Left lung (tissue), 10 donors: ENCODE data around the gene ADGRG6. TPM values are rescaled to one million over a fixed set of nuclear protein-coding genes. Genes with fewer than 3 reads are reported as not detected.
"Not testable (repeated sequence)": the region's sequence is repeated elsewhere in the genome, so short reads cannot be mapped to it uniquely, and the experiment has no call there.

Experiments
- ATAC-seq: fragments of 200-7000 bp; cut with Tn5 transposase; one replicate; pipeline ENCODE4 v1.9.1; 2020; ENCODE audit warnings: moderate library complexity
- DNase-seq, 4 donors: peaks; one replicate each; pipeline ENCODE4 v3.0.0-alpha.2; 2013 to 2020
- H3K27ac ChIP-seq, 2 donors: fragments of 200-600 bp; sonication (generic) in 1 of 2; one replicate each; pipeline versions ENCODE4 v1.5.0 to v1.8.0; 2020 to 2021
- H3K27me3 ChIP-seq, 2 donors: fragments of 200-600 bp; sonication (generic) in 1 of 2; one replicate each; pipeline versions ENCODE4 v1.5.0 to v1.8.0; 2020 to 2021
- H3K36me3 ChIP-seq, 2 donors: fragments of 200-600 bp; sonication (generic) in 1 of 2; one replicate each; pipeline versions ENCODE4 v1.5.0 to v1.8.0; 2020 to 2021
- H3K4me1 ChIP-seq, 2 donors: fragments of 200-600 bp; one replicate each; pipeline ENCODE4 v1.8.0; 2021
- H3K4me3 ChIP-seq, 2 donors: fragments of 200-600 bp; sonication (generic) in 1 of 2; one replicate each; pipeline versions ENCODE4 v1.5.0 to v1.8.0; 2020 to 2021; ENCODE audit warnings: mild to moderate bottlenecking in 1 of 2
- H3K9me3 ChIP-seq, 2 donors: fragments of 200-600 bp; sonication (generic) in 1 of 2; one replicate each; pipeline versions ENCODE4 v1.5.0 to v1.8.0; 2020 to 2021
- CTCF ChIP-seq, 2 donors: fragments of 200-600 bp; sonication (generic) in 1 of 2; IDR thresholded peaks; one replicate each; pipeline versions ENCODE4 v1.5.0 to v1.8.0; 2021; ENCODE audit warnings: antibody characterized with exemption in 2 of 2
- intact Hi-C, 2 donors: fragments of 100-400 bp; cut with DNase I; formaldehyde crosslinking; loops; one replicate each; pipeline versions ENCODE4 v1.11.2 to v1.14.2; 2022
- polyA plus RNA-seq, 6 donors: library from polyadenylated mRNA; unstranded; fragments of 120-200 nt; gene quantifications; one replicate each; pipeline ENCODE4 v1.2.1, GENCODE V29; 2013; ENCODE audit not compliant: insufficient read length in 6 of 6
- total RNA-seq, 2 donors: library from RNA; stranded (reverse); fragmentation: NEBNext Ultra II Directional; extraction: Animal tissue kit (Norgen Biotek cat#: 25700); gene quantifications; one replicate each; pipeline ENCODE4 v1.2.1, GENCODE V29; 2021
- donor health status: DM: no; HTN: yes; CAD: no.
- donor health status: DM: no; HTN: no; CAD: no.

Gene ADGRG6
- total and polyA plus RNA-seq, 8 donors = 34.2 to 160 (median 137) TPM

- H3K9me3 ChIP-seq = no peaks in the 10 kb centered on the region
- DNase-seq (no peak), ATAC-seq (no peak)
- H3K4me1 ChIP-seq = no peaks in the 10 kb centered on the region
- H3K4me3 ChIP-seq = no peak overlapping the region
- no peaks in the 10 kb centered on the region for H3K36me3 ChIP-seq
- H3K27me3 ChIP-seq = no peaks in the 10 kb centered on the region
- no peak for TF ChIP-seq CTCF (IDR thresholded peaks at IDR 0.05)
- intact Hi-C loops = no loop called here
- no peak overlapping the region for H3K27ac ChIP-seq
Measured at GRCh38 chr6:142448091-142448729, 146.4 kb downstream of the ADGRG6 start.

GRCh38 chr6:142450856-142451255, 149.0 kb downstream of the ADGRG6 start:
- H3K9me3 ChIP-seq, ATAC-seq, H3K27ac ChIP-seq, H3K4me1 ChIP-seq, H3K27me3 ChIP-seq, intact Hi-C loops, DNase-seq, H3K36me3 ChIP-seq, H3K4me3 ChIP-seq: not testable (repeated sequence)

- H3K27ac ChIP-seq = no peak overlapping the region
- no peaks in the 10 kb centered on the region for H3K36me3 ChIP-seq
- intact Hi-C loops = no loop called here
- no peaks in the 10 kb centered on the region for H3K9me3 ChIP-seq
- no peaks in the 10 kb centered on the region for H3K4me1 ChIP-seq
- no peaks in the 10 kb centered on the region for H3K27me3 ChIP-seq
- no peak for TF ChIP-seq CTCF (IDR thresholded peaks at IDR 0.05)
- DNase-seq (no peak), ATAC-seq (no peak)
- H3K4me3 ChIP-seq = no peak overlapping the region
Measured at GRCh38 chr6:142452993-142453392, 151.2 kb downstream of the ADGRG6 start.

- H3K9me3 ChIP-seq, intact Hi-C loops: not testable (repeated sequence)
Measured at GRCh38 chr6:142454196-142454595, 152.4 kb downstream of the ADGRG6 start.

GRCh38 chr6:142454848-142455247, 153.0 kb downstream of the ADGRG6 start:
- DNase-seq, H3K27ac ChIP-seq: not testable (repeated sequence)

More at GRCh38 chr6:142454196-142454595, 152.4 kb downstream of the ADGRG6 start:
- H3K27ac ChIP-seq, H3K27me3 ChIP-seq, DNase-seq, H3K4me3 ChIP-seq, H3K4me1 ChIP-seq, ATAC-seq, H3K36me3 ChIP-seq: not testable (repeated sequence)

GRCh38 chr6:142455957-142456589, 154.3 kb downstream of the ADGRG6 start:
- Histone ChIP-seq H3K27me3 (no peaks in the 10 kb centered on the region), H3K36me3 (no peaks in the 10 kb centered on the region), H3K9me3 (no peaks in the 10 kb centered on the region), H3K4me1 (no peaks in the 10 kb centered on the region), H3K4me3 (no peak overlapping the region), H3K27ac (no peak overlapping the region)
- intact Hi-C loops = no loop called here
- TF ChIP-seq CTCF (IDR thresholded peaks at IDR 0.05) = no peak
- ATAC-seq (no peak), DNase-seq (no peak)

More at GRCh38 chr6:142454848-142455247, 153.0 kb downstream of the ADGRG6 start:
- H3K9me3 ChIP-seq, H3K36me3 ChIP-seq, H3K4me3 ChIP-seq, ATAC-seq, H3K27me3 ChIP-seq, H3K4me1 ChIP-seq, intact Hi-C loops: not testable (repeated sequence)
